HEK293 (cell line): Measurements from ENCODE around the gene MPV17L2.
A peak's percentile ranks its signal among the peaks of the same experiment; 100 is the strongest.
"Not testable (repeated sequence)": the region's sequence is repeated elsewhere in the genome, so short reads cannot be mapped to it uniquely, and the experiment has no call there.

Source experiments
- CTCF ChIA-PET: fragments of 350-600 bp; formaldehyde crosslinking; extraction: SDS; loops from one replicate; lab custom pipeline; 2021; ENCODE audit warnings: antibody characterized with exemption; lab: Yijun Ruan, JAX
- POLR2A ChIA-PET: fragments of 300-600 bp; formaldehyde crosslinking; extraction: SDS; loops from one replicate; lab custom pipeline; 2020; ENCODE audit warnings: antibody characterized with exemption, inconsistent platforms; lab: Yijun Ruan, JAX
- H3K27ac ChIP-seq: fragments of 200-500 bp; sonication (Bioruptor generic); 2 replicates; pipeline ENCODE4 v1.5.1; 2014; ENCODE audit warnings: low read depth, low read length, control low read depth, inconsistent platforms; ENCODE audit errors: extremely low read depth
- H3K36me3 ChIP-seq, 2 experiments: fragments of 200-500 bp in 1 of 2; sonication (Bioruptor generic) in 1 of 2; 1 replicate in 1 of 2; 2 replicates in 1 of 2; pipeline ENCODE4 v1.5.1; 2014 to 2017; ENCODE audit warnings: inconsistent platforms in 2 of 2, low read length in 2 of 2; ENCODE audit not compliant: control insufficient read depth in 2 of 2, insufficient read depth in 1 of 2
- H3K4me1 ChIP-seq: fragments of 200-500 bp; sonication (Bioruptor generic); 2 replicates; pipeline ENCODE4 v1.5.1; 2014; ENCODE audit warnings: mild to moderate bottlenecking, low read length, inconsistent platforms; ENCODE audit not compliant: control insufficient read depth, insufficient read depth
- H3K4me3 ChIP-seq: 2 replicates; pipeline ENCODE4 v1.5.1; 2011; ENCODE audit warnings: low read depth, mild to moderate bottlenecking, control low read depth, low read length, moderate library complexity
- H3K9me3 ChIP-seq: fragments of 200-500 bp; sonication (Bioruptor generic); 2 replicates; pipeline ENCODE4 v1.5.1; 2014; ENCODE audit warnings: low read depth, low read length, inconsistent platforms; ENCODE audit not compliant: control insufficient read depth, insufficient read depth
- KLF7 ChIP-seq: fragments of 450-650 bp; formaldehyde crosslinking; IDR thresholded peaks from 2 replicates; pipeline ENCODE4 v1.5.1; 2016; ENCODE audit warnings: missing biosample characterization, missing genetic modification characterization, borderline replicate concordance
- SP2 ChIP-seq: fragments of 450-650 bp; formaldehyde crosslinking; IDR thresholded peaks from 2 replicates; pipeline ENCODE4 v1.5.1; 2016; ENCODE audit warnings: missing biosample characterization, missing genetic modification characterization
- WT1 ChIP-seq: fragments of 450-650 bp; formaldehyde crosslinking; IDR thresholded peaks from 2 replicates; pipeline ENCODE4 v1.5.1; 2016; ENCODE audit warnings: missing biosample characterization, missing genetic modification characterization
- ZEB2 ChIP-seq: fragments of 450-650 bp; formaldehyde crosslinking; IDR thresholded peaks from 2 replicates; pipeline ENCODE4 v1.5.1; 2016; ENCODE audit warnings: missing biosample characterization, missing genetic modification characterization
- ZNF121 ChIP-seq: fragments of 450-650 bp; formaldehyde crosslinking; IDR thresholded peaks from 2 replicates; pipeline ENCODE4 v1.5.1; 2016; ENCODE audit warnings: missing biosample characterization, missing genetic modification characterization
- ZNF155 ChIP-seq: fragments of 450-650 bp; formaldehyde crosslinking; IDR thresholded peaks from 2 replicates; pipeline ENCODE4 v1.5.1; 2016; ENCODE audit warnings: missing biosample characterization, missing genetic modification characterization
- ZNF19 ChIP-seq: fragments of 450-650 bp; formaldehyde crosslinking; IDR thresholded peaks from 2 replicates; pipeline ENCODE4; 2016; ENCODE audit warnings: missing biosample characterization, missing genetic modification characterization, low read depth
- ZNF223 ChIP-seq: fragments of 450-650 bp; formaldehyde crosslinking; IDR thresholded peaks from 2 replicates; pipeline ENCODE4 v1.5.1; 2016; ENCODE audit warnings: missing biosample characterization, missing genetic modification characterization
- ZNF24 ChIP-seq: fragments of 450-650 bp; formaldehyde crosslinking; IDR thresholded peaks from 2 replicates; pipeline ENCODE4 v1.5.1; 2016; ENCODE audit warnings: missing biosample characterization, missing genetic modification characterization
- ZNF335 ChIP-seq: fragments of 450-650 bp; formaldehyde crosslinking; conservative IDR thresholded peaks from 2 replicates; pipeline ENCODE4 v1.5.1; 2016; ENCODE audit warnings: missing biosample characterization, missing genetic modification characterization
- ZNF350 ChIP-seq: fragments of 450-650 bp; formaldehyde crosslinking; IDR thresholded peaks from 2 replicates; pipeline ENCODE4 v1.5.0; 2017; ENCODE audit warnings: missing biosample characterization, mild to moderate bottlenecking, missing genetic modification characterization
- ZNF391 ChIP-seq: fragments of 450-650 bp; formaldehyde crosslinking; IDR thresholded peaks from 2 replicates; pipeline ENCODE4 v1.5.1; 2016; ENCODE audit warnings: low read depth, missing biosample characterization, missing genetic modification characterization, borderline replicate concordance
- ZNF404 ChIP-seq: fragments of 450-650 bp; formaldehyde crosslinking; IDR thresholded peaks from 2 replicates; pipeline ENCODE4 v1.5.1; 2017; ENCODE audit warnings: missing biosample characterization, missing genetic modification characterization
- ZNF510 ChIP-seq: fragments of 450-650 bp; formaldehyde crosslinking; IDR thresholded peaks from 2 replicates; pipeline ENCODE4 v1.5.1; 2018; ENCODE audit warnings: mild to moderate bottlenecking, missing genetic modification characterization, missing biosample characterization; ENCODE audit not compliant: insufficient replicate concordance
- ZNF521 ChIP-seq: fragments of 450-650 bp; formaldehyde crosslinking; IDR thresholded peaks from 2 replicates; pipeline ENCODE4 v1.5.1; 2017; ENCODE audit warnings: missing biosample characterization, mild to moderate bottlenecking, missing genetic modification characterization
- ZNF560 ChIP-seq: fragments of 450-650 bp; formaldehyde crosslinking; IDR thresholded peaks from 2 replicates; pipeline ENCODE4 v1.5.1; 2017; ENCODE audit warnings: missing biosample characterization, missing genetic modification characterization, borderline replicate concordance
- TF ChIP-seq, protein P1 (sequence below): fragments of 450-650 bp; formaldehyde crosslinking; IDR thresholded peaks from 2 replicates; pipeline ENCODE4 v1.5.1; 2016; ENCODE audit warnings: missing biosample characterization, missing genetic modification characterization
- TF ChIP-seq, protein P2 (sequence below): fragments of 450-650 bp; IDR thresholded peaks from 2 replicates; pipeline ENCODE4 v1.5.1; 2018; ENCODE audit warnings: missing biosample characterization, missing genetic modification characterization
- TF ChIP-seq, protein P3 (sequence below): fragments of 450-650 bp; formaldehyde crosslinking; conservative IDR thresholded peaks from 2 replicates; pipeline ENCODE4 v1.5.1; 2016; ENCODE audit warnings: low read depth, missing biosample characterization, missing genetic modification characterization

Gene MPV17L2

DNA sequence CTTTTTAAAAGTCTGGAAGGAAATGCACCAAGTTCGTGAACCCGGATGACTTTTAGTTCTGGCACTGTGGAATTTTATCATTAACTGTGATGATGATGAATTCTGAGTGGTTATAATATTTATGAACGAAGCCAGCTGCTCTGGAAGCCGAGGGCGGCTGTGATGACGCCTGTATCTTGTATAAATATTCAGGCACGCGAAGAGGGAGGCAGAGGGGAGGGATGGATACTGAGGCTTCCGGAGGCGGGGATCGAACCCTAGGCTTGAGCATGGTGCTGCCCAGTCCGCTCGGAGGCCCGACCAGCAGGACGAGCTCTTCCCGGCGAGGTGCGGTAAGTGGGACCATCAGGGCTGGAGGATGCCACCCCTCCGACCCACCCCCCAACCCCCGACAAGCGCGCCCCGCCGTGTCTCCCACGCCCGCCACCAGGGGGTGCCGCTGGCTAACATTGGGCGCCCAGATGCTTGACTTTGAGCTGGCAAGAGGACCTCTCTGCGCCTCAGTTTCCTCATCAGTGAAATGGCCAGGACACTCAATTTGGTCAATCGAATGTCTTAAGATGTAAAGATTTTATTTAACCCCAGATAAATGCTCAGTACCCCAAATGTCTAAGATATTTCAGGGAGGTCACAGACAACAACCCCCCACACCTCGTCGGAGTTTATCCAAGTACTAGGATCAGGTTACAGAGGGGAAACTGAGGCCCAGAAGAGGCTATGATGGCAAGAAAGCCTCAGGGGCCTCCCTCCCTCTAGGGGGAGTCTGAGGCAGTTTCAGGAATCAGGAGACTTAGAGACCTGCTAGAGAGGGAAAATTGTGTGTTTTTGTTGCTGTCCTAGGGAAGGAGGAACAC lies 15.3 kb downstream of the MPV17L2 start (continued):
- TF ChIP-seq, protein P1, sequence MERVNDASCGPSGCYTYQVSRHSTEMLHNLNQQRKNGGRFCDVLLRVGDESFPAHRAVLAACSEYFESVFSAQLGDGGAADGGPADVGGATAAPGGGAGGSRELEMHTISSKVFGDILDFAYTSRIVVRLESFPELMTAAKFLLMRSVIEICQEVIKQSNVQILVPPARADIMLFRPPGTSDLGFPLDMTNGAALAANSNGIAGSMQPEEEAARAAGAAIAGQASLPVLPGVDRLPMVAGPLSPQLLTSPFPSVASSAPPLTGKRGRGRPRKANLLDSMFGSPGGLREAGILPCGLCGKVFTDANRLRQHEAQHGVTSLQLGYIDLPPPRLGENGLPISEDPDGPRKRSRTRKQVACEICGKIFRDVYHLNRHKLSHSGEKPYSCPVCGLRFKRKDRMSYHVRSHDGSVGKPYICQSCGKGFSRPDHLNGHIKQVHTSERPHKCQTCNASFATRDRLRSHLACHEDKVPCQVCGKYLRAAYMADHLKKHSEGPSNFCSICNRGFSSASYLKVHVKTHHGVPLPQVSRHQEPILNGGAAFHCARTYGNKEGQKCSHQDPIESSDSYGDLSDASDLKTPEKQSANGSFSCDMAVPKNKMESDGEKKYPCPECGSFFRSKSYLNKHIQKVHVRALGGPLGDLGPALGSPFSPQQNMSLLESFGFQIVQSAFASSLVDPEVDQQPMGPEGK, result peak; percentile 46; the same call in 1 of the 2 replicates
- TF ChIP-seq WT1, result 0 out of 2 replicates have a peak, but pooled peaks have one; percentile 18
- TF ChIP-seq ZNF335 (tag by site-specific recombination), result peak; percentile 89
- no peak for TF ChIP-seq ZNF24 (tag by site-specific recombination)
- peak; percentile 64 for TF ChIP-seq SP2 (tag by site-specific recombination)
- TF ChIP-seq, all 188 proteins: peak for 9

DNA sequence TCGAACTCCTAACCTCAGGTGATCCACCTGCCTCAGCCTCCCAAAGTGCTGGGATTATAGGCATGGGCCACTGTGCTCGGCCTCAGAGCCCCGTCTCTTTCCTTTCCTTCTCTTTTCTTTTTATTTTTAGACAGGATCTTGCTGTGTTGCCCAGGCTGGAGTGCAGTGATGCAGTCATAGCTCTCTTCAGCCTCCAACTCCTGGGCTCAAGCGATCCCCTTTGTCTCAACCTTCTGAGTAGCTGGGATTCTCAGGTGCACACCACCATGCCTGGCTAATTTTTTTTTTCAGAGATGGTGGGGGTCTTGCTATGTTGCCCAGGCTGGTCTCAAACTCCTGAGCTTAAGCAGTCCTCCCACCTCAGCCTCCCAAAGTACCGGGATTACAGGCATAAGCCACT lies 16.9 kb downstream of the MPV17L2 start:
- H3K36me3 ChIP-seq, H3K4me1 ChIP-seq, H3K27ac ChIP-seq, H3K9me3 ChIP-seq, H3K4me3 ChIP-seq, POLR2A ChIA-PET: not testable (repeated sequence)
- CTCF ChIA-PET, result interaction anchor here (1.0 to 8.5 kb wide), 4 partner anchors 18 to 146 kb away, joined by 3 to 121 read pairs (median 4); a partner anchor contains a TSS
- peak; percentile 95 for TF ChIP-seq ZNF121 (tag by site-specific recombination)

DNA sequence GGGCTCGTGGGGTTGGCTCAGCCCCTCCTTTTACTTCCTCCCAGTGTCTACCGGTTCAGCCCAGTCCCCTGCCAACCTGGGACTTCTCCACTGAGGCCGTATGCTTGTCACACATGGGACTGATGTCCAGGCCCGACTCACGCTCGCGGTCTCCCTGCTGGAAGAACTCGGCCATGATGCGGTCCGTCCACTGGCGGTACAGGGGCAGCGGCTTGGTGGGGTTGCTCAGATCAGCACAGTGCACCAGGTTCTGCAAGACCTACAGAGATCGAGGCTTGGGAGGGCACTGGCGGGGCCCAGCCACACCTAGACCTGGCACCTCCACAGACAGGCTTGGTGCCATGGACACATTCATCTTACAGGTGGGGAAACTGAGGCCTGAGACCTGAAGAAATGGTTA lies 18.7 kb downstream of the MPV17L2 start:
- POLR2A ChIA-PET, result interaction anchor here (0.6 kb wide), 1 partner anchor 68 kb away, joined by 9 read pairs; no protein-coding TSS in a partner anchor
- no peaks in the 10 kb centered on the region for H3K36me3 ChIP-seq
- CTCF ChIA-PET, result no interaction called here
- no peaks in the 10 kb centered on the region for H3K9me3 ChIP-seq
- no peak overlapping the region for H3K27ac ChIP-seq
- H3K4me3 ChIP-seq, result no peak overlapping the region
- no peaks in the 10 kb centered on the region for H3K4me1 ChIP-seq
- TF ChIP-seq ZNF335 (tag by site-specific recombination), result no peak
- TF ChIP-seq, protein P2, sequence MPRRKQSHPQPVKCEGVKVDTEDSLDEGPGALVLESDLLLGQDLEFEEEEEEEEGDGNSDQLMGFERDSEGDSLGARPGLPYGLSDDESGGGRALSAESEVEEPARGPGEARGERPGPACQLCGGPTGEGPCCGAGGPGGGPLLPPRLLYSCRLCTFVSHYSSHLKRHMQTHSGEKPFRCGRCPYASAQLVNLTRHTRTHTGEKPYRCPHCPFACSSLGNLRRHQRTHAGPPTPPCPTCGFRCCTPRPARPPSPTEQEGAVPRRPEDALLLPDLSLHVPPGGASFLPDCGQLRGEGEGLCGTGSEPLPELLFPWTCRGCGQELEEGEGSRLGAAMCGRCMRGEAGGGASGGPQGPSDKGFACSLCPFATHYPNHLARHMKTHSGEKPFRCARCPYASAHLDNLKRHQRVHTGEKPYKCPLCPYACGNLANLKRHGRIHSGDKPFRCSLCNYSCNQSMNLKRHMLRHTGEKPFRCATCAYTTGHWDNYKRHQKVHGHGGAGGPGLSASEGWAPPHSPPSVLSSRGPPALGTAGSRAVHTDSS (tag by site-specific recombination), result no peak
- no peak for TF ChIP-seq ZNF19 (tag by site-specific recombination)
- TF ChIP-seq ZNF521 (tag by site-specific recombination), result no peak
- TF ChIP-seq ZNF510, result no peak
- TF ChIP-seq ZNF560, result no peak
- TF ChIP-seq ZNF155 (tag by site-specific recombination), result no peak
- no peak for TF ChIP-seq ZNF223 (tag by site-specific recombination)
- no peak for TF ChIP-seq KLF7 (tag by site-specific recombination)
- no peak for TF ChIP-seq ZEB2
- TF ChIP-seq, protein P3, sequence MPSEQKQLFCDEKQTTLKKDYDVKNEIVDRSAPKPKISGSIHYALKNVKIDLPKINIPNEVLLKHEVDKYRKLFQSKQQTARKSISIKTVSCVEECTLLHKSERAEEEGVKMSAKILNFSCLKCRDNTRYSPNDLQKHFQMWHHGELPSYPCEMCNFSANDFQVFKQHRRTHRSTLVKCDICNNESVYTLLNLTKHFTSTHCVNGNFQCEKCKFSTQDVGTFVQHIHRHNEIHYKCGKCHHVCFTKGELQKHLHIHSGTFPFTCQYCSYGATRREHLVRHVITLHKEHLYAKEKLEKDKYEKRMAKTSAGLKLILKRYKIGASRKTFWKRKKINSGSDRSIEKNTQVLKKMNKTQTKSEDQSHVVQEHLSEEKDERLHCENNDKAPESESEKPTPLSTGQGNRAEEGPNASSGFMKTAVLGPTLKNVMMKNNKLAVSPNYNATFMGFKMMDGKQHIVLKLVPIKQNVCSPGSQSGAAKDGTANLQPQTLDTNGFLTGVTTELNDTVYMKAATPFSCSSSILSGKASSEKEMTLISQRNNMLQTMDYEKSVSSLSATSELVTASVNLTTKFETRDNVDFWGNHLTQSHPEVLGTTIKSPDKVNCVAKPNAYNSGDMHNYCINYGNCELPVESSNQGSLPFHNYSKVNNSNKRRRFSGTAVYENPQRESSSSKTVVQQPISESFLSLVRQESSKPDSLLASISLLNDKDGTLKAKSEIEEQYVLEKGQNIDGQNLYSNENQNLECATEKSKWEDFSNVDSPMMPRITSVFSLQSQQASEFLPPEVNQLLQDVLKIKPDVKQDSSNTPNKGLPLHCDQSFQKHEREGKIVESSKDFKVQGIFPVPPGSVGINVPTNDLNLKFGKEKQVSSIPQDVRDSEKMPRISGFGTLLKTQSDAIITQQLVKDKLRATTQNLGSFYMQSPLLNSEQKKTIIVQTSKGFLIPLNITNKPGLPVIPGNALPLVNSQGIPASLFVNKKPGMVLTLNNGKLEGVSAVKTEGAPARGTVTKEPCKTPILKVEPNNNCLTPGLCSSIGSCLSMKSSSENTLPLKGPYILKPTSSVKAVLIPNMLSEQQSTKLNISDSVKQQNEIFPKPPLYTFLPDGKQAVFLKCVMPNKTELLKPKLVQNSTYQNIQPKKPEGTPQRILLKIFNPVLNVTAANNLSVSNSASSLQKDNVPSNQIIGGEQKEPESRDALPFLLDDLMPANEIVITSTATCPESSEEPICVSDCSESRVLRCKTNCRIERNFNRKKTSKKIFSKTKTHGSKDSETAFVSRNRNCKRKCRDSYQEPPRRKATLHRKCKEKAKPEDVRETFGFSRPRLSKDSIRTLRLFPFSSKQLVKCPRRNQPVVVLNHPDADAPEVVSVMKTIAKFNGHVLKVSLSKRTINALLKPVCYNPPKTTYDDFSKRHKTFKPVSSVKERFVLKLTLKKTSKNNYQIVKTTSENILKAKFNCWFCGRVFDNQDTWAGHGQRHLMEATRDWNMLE (tag by site-specific recombination), result no peak
- TF ChIP-seq ZNF404 (tag by site-specific recombination), result no peak
- TF ChIP-seq, protein P1, result no peak
- TF ChIP-seq ZNF350 (tag by site-specific recombination), result no peak
- TF ChIP-seq ZNF391 (tag by site-specific recombination), result no peak
- TF ChIP-seq WT1, result no peak
